ENCODE data around the gene PSMB10.
"Not testable (repeated sequence)": the region's sequence is repeated elsewhere in the genome, so short reads cannot be mapped to it uniquely, and the experiment has no call there.

PSMB10 gene

GRCh38 chr16:67975321-67976105 is 38.9 kb upstream of the PSMB10 start:
- no peak for DNase-seq (ENCODE audit: low read depth in 2 of 2)
- TF ChIP-seq CTCF (IDR thresholded peaks at IDR 0.05; ENCODE audit: low read depth, low read length), result no peak
- H3K4me3 ChIP-seq (replicated peaks in 1 of 2; ENCODE audit: low read depth in 2 of 2, low read length in 2 of 2), result no peak overlapping the region

GRCh38 chr16:67972285-67972684 is 35.6 kb upstream of the PSMB10 start:
- DNase-seq (ENCODE audit: low read depth in 2 of 2); H3K4me3 ChIP-seq (replicated peaks in 1 of 2; ENCODE audit: low read depth in 2 of 2, low read length in 2 of 2): not testable (repeated sequence)

GRCh38 chr16:67971111-67971510 is 34.5 kb upstream of the PSMB10 start:
- no peak for TF ChIP-seq CTCF (IDR thresholded peaks at IDR 0.05; ENCODE audit: low read depth, low read length)
- DNase-seq (ENCODE audit: low read depth in 2 of 2), result no peak
- no peak overlapping the region for H3K4me3 ChIP-seq (replicated peaks in 1 of 2; ENCODE audit: low read depth in 2 of 2, low read length in 2 of 2)

- no peak for DNase-seq (ENCODE audit: low read depth in 2 of 2)
- peak overlapping the region; percentile 56 to 82 for H3K4me3 ChIP-seq (replicated peaks in 1 of 2; ENCODE audit: low read depth in 2 of 2, low read length in 2 of 2)
- TF ChIP-seq CTCF (IDR thresholded peaks at IDR 0.05; ENCODE audit: low read depth, low read length), result no peak
Observed at GRCh38 chr16:67969254-67970039, 32.8 kb upstream of the PSMB10 start.

- peak; percentile 70 to 83 for DNase-seq (ENCODE audit: low read depth in 2 of 2)
- H3K4me3 ChIP-seq (replicated peaks in 1 of 2; ENCODE audit: low read depth in 2 of 2, low read length in 2 of 2), result peak within 1 kb of the TSS; percentile 56 to 82
- no peak for TF ChIP-seq CTCF (IDR thresholded peaks at IDR 0.05; ENCODE audit: low read depth, low read length)
Observed at GRCh38 chr16:67968400-67969253, 32.0 kb upstream of the PSMB10 start, which contains the start of gene SLC12A4. SLC12A4 (minus strand) TSS chr16:67968637; CDS start chr16:67968553, 84 bp downstream.

GRCh38 chr16:67967958-67968399 is 31.3 kb upstream of the PSMB10 start:
- peak in 1 of 2 donors; percentile 30 for DNase-seq (ENCODE audit: low read depth in 2 of 2)
- no peak for TF ChIP-seq CTCF (IDR thresholded peaks at IDR 0.05; ENCODE audit: low read depth, low read length)
- peak overlapping the region; percentile 56 to 82 for H3K4me3 ChIP-seq (replicated peaks in 1 of 2; ENCODE audit: low read depth in 2 of 2, low read length in 2 of 2)
